Activated naive CD8-positive, alpha-beta T cell (primary cell): Measurements from ENCODE around the gene EHBP1.

Experiments used
- H3K27ac Mint-ChIP-seq: one replicate; pipeline ENCODE4 v1.8.0; 2021; ENCODE audit warnings: mixed read lengths
- H3K27me3 Mint-ChIP-seq: one replicate; pipeline ENCODE4 v1.8.0; 2021; ENCODE audit warnings: mixed read lengths
- H3K36me3 Mint-ChIP-seq: one replicate; pipeline ENCODE4 v1.8.0; 2021; ENCODE audit warnings: mixed read lengths
- H3K4me1 Mint-ChIP-seq: one replicate; pipeline ENCODE4 v1.8.0; 2021; ENCODE audit warnings: low read depth, mixed read lengths
- H3K4me3 Mint-ChIP-seq: one replicate; pipeline ENCODE4 v1.8.0; 2021; ENCODE audit warnings: mild to moderate bottlenecking, mixed read lengths
- H3K9me3 Mint-ChIP-seq: one replicate; pipeline ENCODE4 v1.8.0; 2021; ENCODE audit warnings: low read depth, mixed read lengths

The EHBP1 gene

DNA sequence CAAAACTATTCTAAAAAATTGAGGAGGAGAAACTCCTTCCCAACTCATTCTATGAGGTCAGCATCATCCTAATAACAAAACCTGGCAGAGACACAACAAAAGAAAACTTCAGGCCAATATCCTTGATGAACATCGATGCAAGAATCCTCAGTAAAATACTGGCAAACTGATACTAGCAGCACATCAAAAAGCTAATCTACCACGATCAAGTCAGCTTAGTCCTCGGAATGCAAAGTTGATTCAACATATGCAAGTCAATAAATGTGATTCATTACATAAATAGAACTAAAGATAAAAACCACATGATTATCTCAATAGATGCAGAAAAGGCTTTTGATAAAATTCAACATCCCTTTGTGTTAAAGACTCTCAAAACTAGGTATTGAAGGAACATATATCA, 63.1 kb downstream of the EHBP1 start:
- Mint-ChIP-seq H3K27me3 (no peaks in the 10 kb centered on the region), H3K9me3 (no peaks in the 10 kb centered on the region), H3K4me3 (no peak overlapping the region), H3K27ac (no peak overlapping the region), H3K36me3 (peaks cover 10% of the 10 kb centered on the region), H3K4me1 (no peaks in the 10 kb centered on the region)

GRCh38 chr2:62770629-62771028, 65.1 kb downstream of the EHBP1 start:
- no peaks in the 10 kb centered on the region for H3K27me3 Mint-ChIP-seq

GRCh38 chr2:62774555-62775366, 69.2 kb downstream of the EHBP1 start:
- Mint-ChIP-seq H3K27me3 (no peaks in the 10 kb centered on the region), H3K27ac (no peak overlapping the region), H3K9me3 (no peaks in the 10 kb centered on the region), H3K4me3 (no peak overlapping the region), H3K4me1 (no peaks in the 10 kb centered on the region), H3K36me3 (peaks cover 3% of the 10 kb centered on the region)

More at GRCh38 chr2:62770629-62771028, 65.1 kb downstream of the EHBP1 start:
- Mint-ChIP-seq H3K4me3 (no peak overlapping the region), H3K36me3 (peaks cover 10% of the 10 kb centered on the region), H3K27ac (no peak overlapping the region), H3K9me3 (no peaks in the 10 kb centered on the region), H3K4me1 (no peaks in the 10 kb centered on the region)

DNA sequence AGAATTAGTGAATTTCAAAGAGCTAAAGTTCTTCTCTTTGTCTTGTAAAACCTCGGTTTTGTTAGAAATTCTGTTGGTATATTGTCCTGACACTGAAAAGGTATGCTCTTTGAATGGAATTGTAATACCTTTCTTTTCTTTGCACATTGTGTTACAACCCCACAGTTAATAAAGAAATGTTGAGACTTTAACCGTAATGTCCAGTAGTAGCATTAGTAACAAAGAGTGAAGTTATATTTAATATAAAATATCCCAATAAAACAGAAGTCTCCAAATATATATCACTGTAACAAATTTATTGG, 69.8 kb downstream of the EHBP1 start:
- H3K36me3 Mint-ChIP-seq, result peaks cover 2% of the 10 kb centered on the region
- H3K27me3 Mint-ChIP-seq, result no peaks in the 10 kb centered on the region
- no peaks in the 10 kb centered on the region for H3K9me3 Mint-ChIP-seq
- no peak overlapping the region for H3K27ac Mint-ChIP-seq
- H3K4me3 Mint-ChIP-seq, result no peak overlapping the region
- H3K4me1 Mint-ChIP-seq, result no peaks in the 10 kb centered on the region

DNA sequence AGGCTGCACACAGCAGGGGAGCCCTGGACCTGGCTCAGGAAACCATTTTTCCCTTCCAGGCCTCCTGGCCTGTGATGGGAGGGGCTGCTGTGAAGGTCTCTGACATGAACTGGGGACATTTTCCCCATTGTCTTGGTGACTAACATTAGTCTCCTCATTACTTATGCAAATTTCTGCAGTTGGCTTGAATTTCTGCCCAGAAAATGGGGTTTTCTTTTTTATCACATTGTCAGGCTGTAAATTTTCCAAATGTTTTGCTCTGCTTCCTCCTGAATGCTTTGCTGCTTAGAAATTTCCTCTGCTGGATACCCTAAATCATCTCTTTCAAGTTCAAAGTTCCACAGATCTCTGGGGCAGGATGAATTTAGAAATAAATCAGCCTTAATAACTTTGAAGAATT, 78.2 kb downstream of the EHBP1 start:
- Mint-ChIP-seq H3K4me1 (no peaks in the 10 kb centered on the region), H3K27me3 (no peaks in the 10 kb centered on the region)

GRCh38 chr2:62784341-62784740, 78.8 kb downstream of the EHBP1 start:
- Mint-ChIP-seq H3K4me1 (no peaks in the 10 kb centered on the region), H3K4me3 (no peak overlapping the region), H3K27ac (no peak overlapping the region), H3K36me3 (peaks cover 13% of the 10 kb centered on the region), H3K9me3 (no peaks in the 10 kb centered on the region), H3K27me3 (no peaks in the 10 kb centered on the region)

More for the DNA sequence above, 78.2 kb downstream of the EHBP1 start:
- Mint-ChIP-seq H3K9me3 (no peaks in the 10 kb centered on the region), H3K27ac (no peak overlapping the region), H3K4me3 (no peak overlapping the region), H3K36me3 (peaks cover 13% of the 10 kb centered on the region)

DNA sequence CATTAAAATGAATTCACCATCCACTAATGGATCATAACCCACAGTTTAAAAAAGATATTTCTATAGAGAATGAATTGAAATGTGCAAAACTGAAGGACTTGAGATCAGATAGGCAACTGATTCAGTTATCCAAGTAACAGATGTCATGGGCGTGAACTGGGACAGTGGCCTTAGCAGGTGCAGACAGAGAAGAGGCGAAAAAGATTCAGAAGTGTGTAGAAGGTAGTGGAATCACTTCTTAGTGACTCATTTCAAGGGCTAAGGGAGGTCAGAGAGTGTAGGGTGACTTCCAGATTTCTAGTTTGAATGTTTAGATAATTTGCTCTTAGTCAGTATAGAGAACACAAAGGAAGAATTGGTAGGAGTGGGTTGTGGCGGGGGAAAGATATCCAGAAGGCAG, 79.7 kb downstream of the EHBP1 start:
- Mint-ChIP-seq H3K27ac (no peak overlapping the region), H3K4me3 (no peak overlapping the region), H3K36me3 (peaks cover 11% of the 10 kb centered on the region), H3K27me3 (no peaks in the 10 kb centered on the region), H3K9me3 (no peaks in the 10 kb centered on the region), H3K4me1 (peaks cover 5% of the 10 kb centered on the region)

GRCh38 chr2:62785810-62786597, 80.5 kb downstream of the EHBP1 start:
- no peak overlapping the region for H3K27ac Mint-ChIP-seq
- no peaks in the 10 kb centered on the region for H3K27me3 Mint-ChIP-seq
- peaks cover 11% of the 10 kb centered on the region for H3K36me3 Mint-ChIP-seq

DNA sequence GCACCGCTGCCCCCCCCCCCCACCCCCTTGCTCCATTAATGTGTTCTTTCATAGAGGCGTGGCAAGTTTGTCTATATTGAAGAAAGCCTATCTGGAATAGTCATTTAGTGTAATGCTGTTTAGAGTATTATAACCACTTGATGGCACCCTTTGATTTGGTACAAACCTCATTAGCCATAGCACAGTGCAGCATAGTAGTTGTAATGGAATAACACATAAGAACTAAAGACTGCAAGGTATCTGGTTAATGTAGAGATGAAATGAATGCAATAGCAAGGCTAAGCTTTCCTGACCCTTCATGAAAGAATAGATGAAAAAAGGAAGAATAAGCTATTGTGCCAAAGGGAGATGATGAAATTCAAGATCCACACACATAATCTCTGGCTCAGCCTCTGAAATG, 81.9 kb downstream of the EHBP1 start:
- Mint-ChIP-seq H3K9me3 (no peaks in the 10 kb centered on the region), H3K27ac (no peak overlapping the region), H3K4me1 (peaks cover 5% of the 10 kb centered on the region), H3K27me3 (no peaks in the 10 kb centered on the region), H3K4me3 (no peak overlapping the region), H3K36me3 (peaks cover 15% of the 10 kb centered on the region)

More at GRCh38 chr2:62785810-62786597, 80.5 kb downstream of the EHBP1 start:
- H3K9me3 Mint-ChIP-seq, result no peaks in the 10 kb centered on the region
- peaks cover 5% of the 10 kb centered on the region for H3K4me1 Mint-ChIP-seq
- H3K4me3 Mint-ChIP-seq, result no peak overlapping the region

DNA sequence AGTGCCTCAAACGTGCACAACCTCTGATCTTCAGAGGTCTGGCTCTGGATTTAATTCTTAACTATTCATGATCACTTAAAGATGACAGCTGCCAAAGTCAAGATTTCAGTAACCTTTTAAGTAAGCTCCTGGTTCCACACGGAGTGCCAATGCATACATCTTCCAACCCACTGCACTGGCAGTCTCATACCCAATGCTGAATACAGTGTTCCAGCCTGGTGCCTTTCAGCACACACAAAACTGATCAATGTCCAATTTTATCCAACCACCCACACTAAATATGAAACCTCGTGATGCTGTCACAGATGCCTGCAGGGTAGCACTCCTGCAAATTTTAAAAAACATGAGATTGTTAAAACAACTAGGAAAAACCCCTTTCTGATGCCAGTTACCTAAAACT, 84.0 kb downstream of the EHBP1 start:
- Mint-ChIP-seq H3K4me1 (peaks cover 5% of the 10 kb centered on the region), H3K9me3 (no peaks in the 10 kb centered on the region), H3K27me3 (no peaks in the 10 kb centered on the region), H3K4me3 (no peak overlapping the region), H3K36me3 (peaks cover 8% of the 10 kb centered on the region), H3K27ac (no peak overlapping the region)

DNA sequence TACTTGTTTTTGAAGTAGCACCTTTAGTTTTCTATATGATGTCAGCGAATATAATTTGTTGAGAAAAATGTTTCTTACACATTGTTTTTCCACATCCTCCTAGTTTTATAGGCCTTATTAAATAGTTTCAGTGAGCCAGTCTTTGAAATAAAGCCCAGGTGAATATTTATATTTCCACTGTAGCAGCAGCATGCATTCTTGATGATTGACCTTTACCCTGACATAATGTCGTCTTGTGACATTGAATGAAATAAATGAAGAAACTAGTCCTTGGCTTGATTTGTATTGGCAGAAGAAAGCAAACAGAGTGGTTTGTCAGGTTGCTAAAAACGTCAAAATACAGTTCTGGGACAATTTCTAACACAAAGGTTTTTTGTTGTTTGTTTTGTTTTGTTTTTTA, 84.4 kb downstream of the EHBP1 start:
- Mint-ChIP-seq H3K4me1 (peaks cover 5% of the 10 kb centered on the region), H3K27ac (no peak overlapping the region), H3K27me3 (no peaks in the 10 kb centered on the region)

GRCh38 chr2:62792408-62792807, 86.9 kb downstream of the EHBP1 start:
- Mint-ChIP-seq H3K4me1 (peaks cover 5% of the 10 kb centered on the region), H3K27me3 (no peaks in the 10 kb centered on the region), H3K4me3 (no peak overlapping the region), H3K27ac (no peak overlapping the region), H3K36me3 (peaks cover 7% of the 10 kb centered on the region), H3K9me3 (no peaks in the 10 kb centered on the region)

More for the DNA sequence above, 84.4 kb downstream of the EHBP1 start:
- no peak overlapping the region for H3K4me3 Mint-ChIP-seq
- peaks cover 8% of the 10 kb centered on the region for H3K36me3 Mint-ChIP-seq
- no peaks in the 10 kb centered on the region for H3K9me3 Mint-ChIP-seq

GRCh38 chr2:62793213-62793612, 87.7 kb downstream of the EHBP1 start:
- no peak overlapping the region for H3K4me3 Mint-ChIP-seq
- H3K9me3 Mint-ChIP-seq, result no peaks in the 10 kb centered on the region
- H3K27ac Mint-ChIP-seq, result no peak overlapping the region
- peaks cover 4% of the 10 kb centered on the region for H3K36me3 Mint-ChIP-seq
- H3K27me3 Mint-ChIP-seq, result no peaks in the 10 kb centered on the region
- peaks cover 5% of the 10 kb centered on the region for H3K4me1 Mint-ChIP-seq

- Mint-ChIP-seq H3K4me1 (peaks cover 8% of the 10 kb centered on the region), H3K27ac (no peak overlapping the region), H3K36me3 (peaks cover 4% of the 10 kb centered on the region), H3K4me3 (no peak overlapping the region), H3K27me3 (no peaks in the 10 kb centered on the region), H3K9me3 (no peaks in the 10 kb centered on the region)
These were observed 89.3 kb downstream of the EHBP1 start for GRCh38 chr2:62794791-62795190.

GRCh38 chr2:62795341-62795740, 89.8 kb downstream of the EHBP1 start:
- Mint-ChIP-seq H3K36me3 (peaks cover 4% of the 10 kb centered on the region), H3K4me3 (no peak overlapping the region), H3K9me3 (no peaks in the 10 kb centered on the region), H3K27me3 (no peaks in the 10 kb centered on the region), H3K27ac (no peak overlapping the region), H3K4me1 (peaks cover 12% of the 10 kb centered on the region)
